Omental fat pad (tissue), 4 donors: Measurements from ENCODE around the gene CEBPZ. TPM values are rescaled to one million over a fixed set of nuclear protein-coding genes. Genes with fewer than 3 reads are reported as not detected.

Experiments
- ATAC-seq: fragments of 150-250 bp; one replicate; pipeline ENCODE4 v1.9.1; 2016; ENCODE audit warnings: mild to moderate bottlenecking, moderate library complexity; ENCODE audit not compliant: low FRiP score
- DNase-seq: peaks from one replicate; pipeline ENCODE4 v3.0.0-alpha.2; 2019; ENCODE audit warnings: low spot score
- total RNA-seq, 4 donors: library from RNA; depleted of rRNA; stranded (reverse); fragments of >200 nt; gene quantifications; one replicate each; pipeline ENCODE4 v1.1.0, GENCODE V29; 2016
- TF ChIP-seq, protein P1 (sequence below), 3 donors: fragments of 450-650 bp; IDR thresholded peaks; one replicate each; pipeline ENCODE4 v1.5.1; 2016 to 2017; ENCODE audit warnings: antibody characterized with exemption in 3 of 3, mild to moderate bottlenecking in 3 of 3, moderate library complexity in 2 of 3

CEBPZ gene
- total RNA-seq, 4 donors from 2014 or later = 30.6 to 67.3 (median 40.9) TPM

- TF ChIP-seq, protein P1, sequence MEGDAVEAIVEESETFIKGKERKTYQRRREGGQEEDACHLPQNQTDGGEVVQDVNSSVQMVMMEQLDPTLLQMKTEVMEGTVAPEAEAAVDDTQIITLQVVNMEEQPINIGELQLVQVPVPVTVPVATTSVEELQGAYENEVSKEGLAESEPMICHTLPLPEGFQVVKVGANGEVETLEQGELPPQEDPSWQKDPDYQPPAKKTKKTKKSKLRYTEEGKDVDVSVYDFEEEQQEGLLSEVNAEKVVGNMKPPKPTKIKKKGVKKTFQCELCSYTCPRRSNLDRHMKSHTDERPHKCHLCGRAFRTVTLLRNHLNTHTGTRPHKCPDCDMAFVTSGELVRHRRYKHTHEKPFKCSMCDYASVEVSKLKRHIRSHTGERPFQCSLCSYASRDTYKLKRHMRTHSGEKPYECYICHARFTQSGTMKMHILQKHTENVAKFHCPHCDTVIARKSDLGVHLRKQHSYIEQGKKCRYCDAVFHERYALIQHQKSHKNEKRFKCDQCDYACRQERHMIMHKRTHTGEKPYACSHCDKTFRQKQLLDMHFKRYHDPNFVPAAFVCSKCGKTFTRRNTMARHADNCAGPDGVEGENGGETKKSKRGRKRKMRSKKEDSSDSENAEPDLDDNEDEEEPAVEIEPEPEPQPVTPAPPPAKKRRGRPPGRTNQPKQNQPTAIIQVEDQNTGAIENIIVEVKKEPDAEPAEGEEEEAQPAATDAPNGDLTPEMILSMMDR (IDR thresholded peaks at IDR 0.05) = no peak
- ATAC-seq (peak; percentile 94), DNase-seq (peak; percentile 57)
These were observed 74.3 kb downstream of the CEBPZ start, which contains the start of gene EIF2AK2 for GRCh38 chr2:37156857-37157714. Gene EIF2AK2, minus strand, starts transcription at chr2:37156980. Its CDS starts 9,174 bp downstream, at chr2:37147806.

DNA sequence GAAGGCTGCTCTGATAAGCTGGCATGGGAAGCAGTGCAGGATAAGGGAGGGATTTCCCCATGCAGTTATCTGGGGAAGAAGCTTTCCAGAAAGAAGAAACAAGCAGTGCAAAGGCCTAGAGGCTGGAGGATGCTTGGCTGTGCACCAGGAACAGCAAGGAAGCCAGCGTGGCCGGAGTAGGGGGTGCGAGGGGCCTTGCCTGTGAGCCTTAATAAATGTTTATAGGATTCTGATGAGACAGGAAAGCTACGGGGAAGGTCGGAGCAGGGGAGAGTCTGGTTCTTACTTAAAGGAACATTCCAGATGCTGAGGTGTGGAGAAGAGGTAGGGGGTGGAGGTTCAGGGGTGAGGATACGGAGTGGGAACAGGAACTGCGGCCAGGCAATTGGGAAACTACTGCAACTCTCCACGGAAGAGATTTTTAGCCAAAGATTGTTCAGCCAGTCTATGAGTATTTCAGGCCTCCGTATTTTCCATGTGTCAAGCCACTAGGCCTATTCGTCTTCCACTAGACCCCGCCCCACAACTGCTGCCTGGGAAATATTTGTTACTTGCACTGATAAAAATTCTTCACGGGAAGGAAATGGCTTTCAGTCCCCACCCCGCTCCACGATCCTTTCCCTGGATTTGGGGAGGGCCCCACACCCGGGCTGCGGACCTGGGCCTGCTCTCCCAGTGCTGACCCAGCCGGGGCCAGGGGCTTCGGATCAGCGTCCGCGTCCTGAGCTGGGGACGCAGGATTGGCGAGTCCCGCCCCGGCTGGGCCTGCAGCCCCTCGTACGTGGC is 75.1 kb downstream of the CEBPZ start:
- ATAC-seq (peak; percentile 68), DNase-seq (peak; percentile 36)
- TF ChIP-seq, protein P1 (IDR thresholded peaks at IDR 0.05) = no peak

GRCh38 chr2:37154785-37155184 is 76.6 kb downstream of the CEBPZ start:
- ATAC-seq (no peak), DNase-seq (no peak)
- TF ChIP-seq, protein P1 (IDR thresholded peaks at IDR 0.05) = no peak

GRCh38 chr2:37153224-37153623 is 78.2 kb downstream of the CEBPZ start:
- no peak for ATAC-seq
- no peak for DNase-seq
- TF ChIP-seq, protein P1 (IDR thresholded peaks at IDR 0.05) = no peak

Other genes with a start within 250 kb of the CEBPZ start
- 10 to 100 TPM; 27.7 to 50.4 (median 35.5) TPM for gene HEATR5B, start 147.2 kb downstream of the CEBPZ start, total RNA-seq
- gene GPATCH11, start 147.1 kb downstream of the CEBPZ start, total RNA-seq = 10 to 100 TPM; 16.6 to 38.5 (median 17.2) TPM
- gene EIF2AK2, start 74.6 kb downstream of the CEBPZ start, total RNA-seq = 10 to 100 TPM; 19.1 to 46.8 (median 22.5) TPM
- not detected for gene SULT6B1, start 42.9 kb downstream of the CEBPZ start, total RNA-seq
- 10 to 100 TPM; 14.1 to 23.7 (median 20.1) TPM for gene CEBPZOS, start 35.1 kb downstream of the CEBPZ start, total RNA-seq
- gene NDUFAF7, start 62 bp upstream of the CEBPZ start, total RNA-seq = 10 to 100 TPM; 11.9 to 17.3 (median 12.5) TPM
- 10 to 100 TPM; 26.4 to 68.3 (median 42.3) TPM for gene PRKD3, start 93.2 kb upstream of the CEBPZ start, total RNA-seq
- 10 to 100 TPM in 1 of 4 donors, 1 to 10 TPM in 3; 1.9 to 10.9 (median 5.3) TPM for gene QPCT, start 113.0 kb upstream of the CEBPZ start, total RNA-seq